NCI-H2196 treated with DMSO at 0.1 percent for 48 hours (cell line): ENCODE data around the gene CCDC183.
"Not testable (repeated sequence)": the region's sequence is repeated elsewhere in the genome, so short reads cannot be mapped to it uniquely, and the experiment has no call there.

ENCODE experiments used
- DNase-seq: peaks from one replicate; lab custom pipeline; 2025; ENCODE audit not compliant: unreplicated experiment; lab: John Stamatoyannopoulos, UW

Gene CCDC183

GRCh38 chr9:136784249-136784996, 11.7 kb upstream of the CCDC183 start:
- DNase-seq = no peak

- DNase-seq = no peak
Observed at GRCh38 chr9:136784997-136785361, 11.2 kb upstream of the CCDC183 start.

DNA sequence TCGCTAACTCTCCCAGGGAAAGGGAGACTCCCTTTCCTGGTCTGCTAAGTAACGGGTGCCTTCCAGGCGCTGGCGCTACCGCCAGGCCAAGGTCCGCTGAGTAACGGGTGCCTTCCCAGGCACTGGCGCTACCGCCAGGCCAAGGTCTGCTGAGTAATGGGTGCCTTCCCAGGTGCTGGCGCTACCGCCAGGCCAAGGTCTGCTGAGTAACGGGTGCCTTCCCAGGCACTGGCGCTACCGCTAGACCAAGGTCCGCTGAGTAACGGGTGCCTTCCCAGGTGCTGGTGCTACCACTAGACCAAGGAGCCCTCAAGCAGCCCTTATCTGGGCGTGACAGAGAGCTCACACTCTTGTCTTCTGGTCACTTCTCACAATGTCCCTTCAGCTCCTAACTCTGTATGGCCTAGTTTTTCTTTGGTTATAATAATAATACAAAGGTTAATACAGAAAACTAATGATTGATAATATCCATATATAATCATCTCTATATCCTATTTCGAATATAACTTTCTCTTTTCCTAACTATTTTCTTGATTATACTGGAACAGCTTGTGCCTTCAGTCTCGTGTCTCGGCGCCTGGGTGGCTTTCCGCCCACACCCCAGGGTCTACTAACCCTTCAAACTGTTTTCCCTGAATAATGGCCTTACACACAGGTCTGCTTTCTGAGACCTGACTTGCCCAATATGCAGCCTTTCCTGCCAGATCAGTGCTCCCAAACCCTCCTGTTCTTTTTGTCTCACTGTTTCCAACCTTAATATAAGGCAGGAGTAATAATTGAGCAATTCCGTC, 10.4 kb upstream of the CCDC183 start:
- not testable (repeated sequence) for DNase-seq

- DNase-seq = no peak
Observed at GRCh38 chr9:136786451-136786850, 9.7 kb upstream of the CCDC183 start.

GRCh38 chr9:136786983-136787382, 9.2 kb upstream of the CCDC183 start:
- DNase-seq = not testable (repeated sequence)

DNA sequence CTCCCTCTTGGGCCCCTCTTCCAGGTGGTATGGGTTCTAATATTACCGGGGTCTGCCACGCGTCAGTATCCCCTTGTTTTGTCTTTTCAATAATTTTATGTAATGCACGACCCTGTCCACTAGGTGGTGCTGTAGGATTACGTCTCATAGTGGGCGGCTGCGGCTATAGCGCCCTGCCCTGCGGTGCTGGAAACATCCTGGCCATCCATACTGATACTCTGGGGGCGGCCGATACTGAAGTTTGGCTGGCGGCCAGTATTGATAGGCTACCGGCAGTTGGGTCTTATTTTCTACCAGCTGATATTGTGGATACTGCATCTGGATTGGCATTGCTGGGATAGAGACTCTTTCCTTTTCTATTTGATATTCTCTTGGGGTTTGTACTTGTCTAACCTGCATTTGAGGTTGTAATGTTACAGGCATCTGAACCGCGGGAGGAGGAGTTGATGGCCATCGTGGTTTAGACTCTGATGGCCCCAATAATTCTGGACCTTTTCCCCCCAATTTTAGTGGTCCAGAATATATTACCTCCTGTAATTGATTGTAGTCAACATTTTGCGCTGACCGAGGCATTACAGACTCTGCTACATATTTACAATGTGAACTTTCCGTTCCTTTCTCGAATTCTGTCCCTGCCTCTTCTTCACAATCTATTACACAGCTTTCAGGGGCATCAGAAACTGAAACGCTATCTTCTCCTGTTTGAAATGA, 8.3 kb upstream of the CCDC183 start:
- DNase-seq = peak; percentile 58

DNA sequence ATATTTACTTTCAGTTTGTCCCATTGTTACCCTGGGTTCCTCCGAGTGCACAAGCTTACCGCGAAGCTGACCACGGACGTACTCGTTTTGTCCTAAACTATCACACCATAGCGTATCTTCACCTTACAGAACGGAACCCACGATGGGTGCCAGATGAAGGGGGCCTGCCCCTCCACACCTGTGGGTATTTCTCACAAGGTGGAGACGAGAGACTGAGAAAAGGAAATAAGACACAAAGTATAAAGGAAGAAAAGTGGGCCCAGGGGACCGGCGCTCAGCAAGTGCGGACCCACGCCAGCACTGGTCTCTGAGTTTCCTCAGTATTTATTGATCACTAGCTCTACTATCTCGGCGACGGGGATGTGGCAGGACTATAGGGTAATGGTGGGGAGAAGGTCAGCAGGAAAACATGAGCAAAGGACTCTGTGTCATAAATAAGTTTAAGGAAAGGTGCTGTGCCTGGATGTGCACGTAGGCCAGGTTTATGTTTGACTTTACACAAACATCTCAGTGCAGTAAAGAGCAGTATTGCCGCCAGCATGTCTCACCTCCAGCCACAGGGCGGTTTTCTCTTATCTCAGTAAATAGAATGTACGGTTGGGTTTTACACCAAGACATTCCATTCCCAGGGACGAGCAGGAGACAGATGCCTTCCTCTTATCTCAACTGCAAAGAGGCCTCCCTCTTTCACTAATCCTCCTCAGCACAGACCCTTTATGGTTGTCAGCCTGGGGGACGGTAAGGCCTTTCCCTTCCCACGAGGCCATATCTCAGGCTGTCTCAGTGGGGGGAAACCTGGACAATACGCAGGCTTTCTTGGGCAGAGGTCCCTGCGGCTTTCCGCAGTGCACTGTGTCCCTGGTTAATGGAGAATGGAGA, 7.3 kb upstream of the CCDC183 start:
- not testable (repeated sequence) for DNase-seq

- DNase-seq = no peak
Observed at GRCh38 chr9:136789523-136789937, 6.6 kb upstream of the CCDC183 start.

- DNase-seq = peak; percentile 99
Observed at GRCh38 chr9:136790640-136791515, 5.3 kb upstream of the CCDC183 start, which contains the start of gene TMEM141. Gene TMEM141 (plus strand): TSS chr9:136791344. CDS start chr9:136791371, 27 bp downstream.

DNA sequence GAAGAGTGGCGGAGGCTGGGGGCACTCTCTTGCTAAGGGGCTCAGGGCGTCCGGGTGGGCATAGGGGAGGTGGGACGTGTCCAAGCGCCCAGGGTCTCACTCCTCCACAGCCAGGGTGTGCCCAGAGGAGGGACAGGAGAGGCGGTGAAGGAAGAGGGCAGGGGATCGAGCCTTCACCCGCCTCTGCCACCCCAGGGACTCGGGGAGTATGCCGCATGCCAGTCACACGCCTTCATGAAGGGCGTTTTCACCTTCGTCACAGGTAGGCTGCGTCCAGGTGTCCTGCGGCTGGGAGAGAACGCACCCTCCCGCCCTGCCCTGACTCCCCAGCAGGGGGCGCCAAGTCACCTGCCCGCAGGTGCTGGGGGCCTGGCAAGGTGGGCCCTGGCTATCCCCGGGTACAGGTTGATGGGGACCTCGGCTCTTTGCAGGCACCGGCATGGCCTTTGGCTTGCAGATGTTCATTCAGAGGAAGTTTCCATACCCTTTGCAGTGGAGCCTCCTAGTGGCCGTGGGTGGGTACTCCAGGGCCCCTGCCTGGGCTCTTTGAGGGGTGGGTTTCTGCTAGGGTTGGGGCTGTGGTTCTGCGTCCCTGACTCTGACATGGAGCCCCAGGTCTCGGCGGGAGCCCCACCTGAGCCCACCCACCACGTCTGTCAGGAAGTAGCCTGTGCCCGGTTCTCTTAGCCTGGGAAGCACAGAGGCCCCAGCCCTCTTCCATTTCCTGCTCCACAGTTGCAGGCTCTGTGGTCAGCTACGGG, 4.4 kb upstream of the CCDC183 start:
- DNase-seq = peak; percentile 61

- DNase-seq = no peak
Observed at GRCh38 chr9:136792321-136793085, 3.6 kb upstream of the CCDC183 start.

DNA sequence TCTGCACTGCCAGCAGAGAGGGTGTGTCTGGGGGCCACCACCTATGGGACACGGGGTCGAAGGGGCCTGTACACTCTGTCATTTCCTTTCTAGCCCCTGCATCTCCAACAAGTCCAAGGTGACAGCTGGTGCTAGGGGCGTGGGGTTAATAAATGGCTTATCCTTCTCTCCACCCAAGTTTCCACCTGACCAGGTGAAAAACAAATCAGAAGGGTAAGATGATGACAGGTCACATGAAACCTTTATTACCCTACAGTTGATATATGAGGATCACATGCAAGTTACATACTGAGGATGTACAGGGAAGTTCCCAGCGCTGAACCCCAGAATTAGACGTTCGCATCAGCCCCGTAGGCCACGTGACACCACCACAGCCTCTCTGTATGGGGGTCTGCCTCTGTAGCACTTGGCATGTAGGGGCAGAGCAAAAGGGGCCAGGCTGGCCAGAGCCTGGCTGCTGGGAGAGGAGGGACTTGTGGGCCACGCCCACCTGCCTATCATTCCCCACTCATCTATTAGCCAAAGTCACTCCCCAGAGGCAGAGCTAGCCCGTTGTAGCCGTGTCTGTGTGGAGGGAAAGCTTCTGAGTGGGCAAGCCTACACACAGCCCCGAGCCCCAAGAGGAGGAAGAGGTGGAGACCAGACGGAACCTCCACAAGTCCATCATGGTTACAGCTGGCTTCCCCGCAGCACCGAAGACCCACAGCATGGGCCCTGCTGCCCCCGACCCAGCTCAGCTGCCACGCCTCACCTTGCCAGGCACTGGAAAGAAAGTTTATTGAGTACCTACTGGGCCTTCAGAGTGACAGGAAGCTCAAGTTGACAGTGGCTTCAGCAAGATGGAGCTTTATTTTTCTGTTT, 2.8 kb upstream of the CCDC183 start:
- DNase-seq = no peak

- no peak for DNase-seq
Observed at GRCh38 chr9:136794281-136794999, 1.7 kb upstream of the CCDC183 start.

- DNase-seq = no peak
Observed at GRCh38 chr9:136795000-136795348, 1.2 kb upstream of the CCDC183 start.

- DNase-seq = not testable (repeated sequence)
Observed at GRCh38 chr9:136796775-136797347, 723 bp downstream of the CCDC183 start.

DNA sequence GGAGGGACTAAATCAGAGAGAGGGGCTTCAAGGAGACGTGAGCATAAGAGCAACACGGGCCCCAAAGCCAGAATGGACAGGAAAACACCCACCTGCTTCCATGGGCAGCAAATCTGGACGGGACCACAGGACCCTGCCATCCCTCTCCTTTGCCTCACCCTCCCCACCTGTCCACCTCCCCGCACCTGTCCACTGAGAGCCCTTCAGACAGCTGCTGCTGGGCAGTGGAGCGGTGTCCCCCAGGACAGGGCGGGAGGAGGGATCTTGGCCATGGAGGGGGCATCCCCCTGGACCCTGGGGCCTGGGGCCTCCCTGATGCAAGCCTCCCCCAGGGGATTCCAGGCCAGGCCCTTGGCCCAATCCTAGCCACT, 2.6 kb downstream of the CCDC183 start:
- no peak for DNase-seq
